Erythroblast (primary cell): ENCODE results near the gene AMACR.
A peak's percentile ranks its signal among the peaks of the same experiment; 100 is the strongest.

Experiments
- DNase-seq, 2 experiments: peaks; one replicate each; lab custom pipeline; 2025; lab: John Stamatoyannopoulos, UW
- GATA1 ChIP-seq: IDR thresholded peaks from 2 replicates; pipeline ENCODE4 v1.6.1; 2011; ENCODE audit warnings: low read depth, mild to moderate bottlenecking, control low read depth, low read length, moderate library complexity
- POLR2A ChIP-seq: IDR thresholded peaks from 2 replicates; pipeline ENCODE4 v1.6.1; 2011; ENCODE audit warnings: mild to moderate bottlenecking, low read length

Gene AMACR

GRCh38 chr5:34009610-34010009 lies 1.8 kb upstream of the AMACR start:
- no peak for TF ChIP-seq POLR2A
- DNase-seq: no peak

DNA sequence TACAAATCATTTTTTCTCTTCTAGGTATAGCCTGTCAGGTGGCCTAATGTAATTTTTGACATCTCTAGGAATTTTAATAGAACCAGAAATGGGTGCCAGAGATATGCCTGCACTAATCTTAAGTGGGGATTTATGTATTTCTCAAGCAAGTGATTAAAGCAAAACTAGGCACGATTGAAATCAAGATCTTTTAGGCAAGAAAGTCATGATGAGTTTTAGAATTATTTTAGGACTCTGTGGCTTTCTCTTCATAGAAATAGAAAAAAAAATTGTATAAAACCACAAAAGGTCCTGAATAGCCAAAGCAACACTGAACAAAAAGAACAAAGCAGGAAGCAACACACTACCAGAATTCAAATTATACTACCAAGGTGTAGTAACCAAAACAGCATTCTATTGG lies 952 bp upstream of the AMACR start:
- peak in 1 of 2 experiments; percentile 29 for DNase-seq
- no peak for TF ChIP-seq POLR2A
- no peak for TF ChIP-seq GATA1

- TF ChIP-seq POLR2A (no peak), GATA1 (no peak)
- DNase-seq: no peak
Observed at GRCh38 chr5:34007201-34007620, 639 bp downstream of the AMACR start.

DNA sequence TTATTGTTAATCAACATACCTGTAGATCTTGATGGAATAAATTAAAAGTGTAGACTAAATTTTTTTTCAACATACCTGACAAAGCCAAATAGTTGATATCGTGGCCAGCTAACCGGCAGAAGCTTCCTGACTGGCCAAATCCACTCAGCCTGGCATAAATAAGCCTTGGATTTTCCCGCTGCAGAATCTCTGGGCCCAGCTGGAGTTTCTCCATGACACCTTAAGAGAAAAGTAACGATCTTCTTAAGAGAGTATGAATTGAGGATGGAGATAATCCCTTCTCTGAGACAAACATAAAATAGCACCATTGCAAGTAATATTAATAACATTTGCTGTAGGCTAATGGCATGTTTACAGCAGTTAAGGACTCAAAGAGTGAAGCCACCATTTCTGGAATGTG lies 2.2 kb downstream of the AMACR start:
- DNase-seq: no peak
- TF ChIP-seq GATA1: no peak
- TF ChIP-seq POLR2A: no peak

GRCh38 chr5:34005211-34005610 lies 2.6 kb downstream of the AMACR start:
- no peak for DNase-seq
- no peak for TF ChIP-seq POLR2A
- TF ChIP-seq GATA1: no peak

DNA sequence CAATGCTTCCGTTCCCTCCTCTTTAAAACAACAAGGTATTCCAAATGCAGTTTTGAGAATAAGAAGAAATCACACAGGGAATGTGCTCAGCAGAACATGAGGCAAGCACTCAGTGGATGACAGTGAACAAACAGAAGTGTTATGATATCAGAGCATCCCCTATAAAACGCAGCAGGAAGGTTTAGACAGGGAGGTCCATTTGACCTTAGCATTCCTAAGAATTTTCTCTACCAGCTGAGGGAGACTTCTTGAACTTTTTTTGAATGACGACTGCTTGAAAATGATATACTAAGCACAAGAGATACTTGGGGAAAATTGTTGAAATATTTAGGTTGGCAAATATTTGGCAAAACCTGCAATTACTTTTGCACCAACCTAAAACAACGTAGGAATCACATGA lies 3.9 kb downstream of the AMACR start:
- TF ChIP-seq POLR2A: no peak
- TF ChIP-seq GATA1: no peak
- DNase-seq: no peak

GRCh38 chr5:34002629-34003328 lies 5.1 kb downstream of the AMACR start:
- no peak for DNase-seq
- TF ChIP-seq GATA1 (no peak), POLR2A (no peak)

- TF ChIP-seq POLR2A: no peak
- no peak for TF ChIP-seq GATA1
- DNase-seq: peak in 1 of 2 experiments; percentile 10
Observed at GRCh38 chr5:34001241-34001841, 6.5 kb downstream of the AMACR start.

DNA sequence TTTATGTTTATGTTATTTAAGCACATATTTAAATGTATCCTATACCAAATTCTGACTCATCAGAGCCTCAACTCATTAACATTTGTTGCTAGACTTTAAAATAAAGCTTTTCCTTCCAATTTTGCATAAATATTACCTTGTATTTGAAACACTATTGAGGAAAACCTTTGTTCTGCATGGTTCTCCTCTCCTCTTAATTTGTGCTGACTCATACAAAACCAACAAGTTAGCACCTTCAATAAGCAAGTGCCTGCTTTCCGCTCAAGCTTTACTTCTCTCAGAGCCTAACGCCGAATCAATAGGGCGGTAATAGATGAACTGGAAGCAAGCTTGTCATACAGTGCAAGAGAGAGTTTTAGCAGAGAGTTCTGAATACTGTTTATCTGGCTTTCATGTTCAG lies 7.9 kb downstream of the AMACR start:
- no peak for DNase-seq

GRCh38 chr5:33997331-33997983 lies 10.4 kb downstream of the AMACR start:
- TF ChIP-seq GATA1 (no peak), POLR2A (no peak)
- peak; percentile 43 to 50 for DNase-seq

More for the DNA sequence above, 7.9 kb downstream of the AMACR start:
- TF ChIP-seq POLR2A: no peak
- no peak for TF ChIP-seq GATA1

DNA sequence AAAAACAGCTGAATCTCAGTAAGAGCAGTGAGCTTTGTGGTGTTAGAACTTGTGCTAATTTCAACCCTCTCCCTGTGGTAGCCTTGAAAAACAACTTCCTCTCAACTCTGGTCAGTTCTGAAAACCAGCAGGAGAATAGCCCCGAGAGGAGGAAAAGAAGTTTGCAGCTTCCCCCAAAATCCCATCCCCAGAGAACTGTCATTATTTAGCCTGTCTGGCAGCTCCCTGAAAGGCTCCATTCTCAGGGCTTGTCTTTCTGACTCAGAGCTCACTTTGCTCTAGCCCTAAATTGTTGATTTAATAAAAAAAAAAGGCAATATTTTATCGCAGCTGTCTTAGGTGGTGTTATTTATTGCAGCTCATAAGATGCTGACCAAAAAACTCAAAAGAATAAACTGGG lies 12.0 kb downstream of the AMACR start:
- DNase-seq: no peak
- TF ChIP-seq POLR2A: no peak
- TF ChIP-seq GATA1: no peak

- TF ChIP-seq POLR2A (no peak), GATA1 (no peak)
- DNase-seq: peak in 1 of 2 experiments; percentile 38
Observed at GRCh38 chr5:33994845-33995244, 13.0 kb downstream of the AMACR start.

- no peak for DNase-seq
- no peak for TF ChIP-seq POLR2A
- no peak for TF ChIP-seq GATA1
Observed at GRCh38 chr5:33992864-33993263, 15.0 kb downstream of the AMACR start.

- no peak for DNase-seq
- no peak for TF ChIP-seq POLR2A
- TF ChIP-seq GATA1: no peak
Observed at GRCh38 chr5:33985447-33985846, 22.4 kb downstream of the AMACR start.

- no peak for TF ChIP-seq POLR2A
- TF ChIP-seq GATA1: no peak
- DNase-seq: no peak
Observed at GRCh38 chr5:33984671-33985124, 23.2 kb downstream of the AMACR start, which contains the start of gene SLC45A2. Gene SLC45A2, minus strand, starts transcription at chr5:33984693. Its CDS starts 110 bp downstream, at chr5:33984583.

GRCh38 chr5:33984178-33984577 lies 23.7 kb downstream of the AMACR start:
- TF ChIP-seq GATA1 (no peak), POLR2A (no peak)
- no peak for DNase-seq
